AG08396 (cell line): ENCODE data around the gene GJD3.
A peak's percentile ranks its signal among the peaks of the same experiment; 100 is the strongest.

Source experiments
- DNase-seq: peaks from one replicate; pipeline ENCODE4 v3.0.0; 2012; ENCODE audit warnings: low spot score, mixed read lengths

Gene GJD3

GRCh38 chr17:40340327-40340726 is 24.2 kb downstream of the GJD3 start:
- DNase-seq: no peak

GRCh38 chr17:40338941-40339649 is 25.4 kb downstream of the GJD3 start:
- DNase-seq: no peak

- no peak for DNase-seq
Observed at GRCh38 chr17:40338058-40338457, 26.5 kb downstream of the GJD3 start.

- no peak for DNase-seq
Observed at GRCh38 chr17:40337351-40337750, 27.2 kb downstream of the GJD3 start.

- DNase-seq: no peak
Observed at GRCh38 chr17:40335620-40336019, 28.9 kb downstream of the GJD3 start.

GRCh38 chr17:40333781-40334448 is 30.6 kb downstream of the GJD3 start:
- DNase-seq: no peak

GRCh38 chr17:40331743-40332641 is 32.5 kb downstream of the GJD3 start:
- DNase-seq: peak; percentile 52

GRCh38 chr17:40330850-40331470 is 33.6 kb downstream of the GJD3 start:
- no peak for DNase-seq

- no peak for DNase-seq
Observed at GRCh38 chr17:40329839-40330794, 34.4 kb downstream of the GJD3 start.

- DNase-seq: no peak
Observed at GRCh38 chr17:40328386-40328766, 36.2 kb downstream of the GJD3 start.

- peak; percentile 16 for DNase-seq
Observed at GRCh38 chr17:40327735-40328385, 36.7 kb downstream of the GJD3 start.

GRCh38 chr17:40327244-40327729 is 37.2 kb downstream of the GJD3 start:
- no peak for DNase-seq

- DNase-seq: no peak
Observed at GRCh38 chr17:40326832-40327199, 37.7 kb downstream of the GJD3 start.

- DNase-seq: no peak
Observed at GRCh38 chr17:40326014-40326831, 38.3 kb downstream of the GJD3 start.

GRCh38 chr17:40325156-40326013 is 39.2 kb downstream of the GJD3 start:
- DNase-seq: no peak

GRCh38 chr17:40323391-40324381 is 40.9 kb downstream of the GJD3 start:
- no peak for DNase-seq
